Stimulated activated CD4-positive, alpha-beta T cell treated with anti-CD3 and anti-CD28 coated beads, Interleukin-15, amount 100 ng/mL, for 24 hours (primary cell): ENCODE data around the gene MED16.
"Not testable (repeated sequence)": the region's sequence is repeated elsewhere in the genome, so short reads cannot be mapped to it uniquely, and the experiment has no call there.

Source experiments
- DNase-seq: peaks from one replicate; pipeline ENCODE4 v3.0.0-alpha.2; 2020

The MED16 gene

GRCh38 chr19:885536-886224 lies 7.3 kb downstream of the MED16 start:
- DNase-seq, result no peak

- no peak for DNase-seq
Measured at GRCh38 chr19:884420-885211, 8.4 kb downstream of the MED16 start.

- DNase-seq, result no peak
Measured at GRCh38 chr19:883661-884211, 9.3 kb downstream of the MED16 start.

DNA sequence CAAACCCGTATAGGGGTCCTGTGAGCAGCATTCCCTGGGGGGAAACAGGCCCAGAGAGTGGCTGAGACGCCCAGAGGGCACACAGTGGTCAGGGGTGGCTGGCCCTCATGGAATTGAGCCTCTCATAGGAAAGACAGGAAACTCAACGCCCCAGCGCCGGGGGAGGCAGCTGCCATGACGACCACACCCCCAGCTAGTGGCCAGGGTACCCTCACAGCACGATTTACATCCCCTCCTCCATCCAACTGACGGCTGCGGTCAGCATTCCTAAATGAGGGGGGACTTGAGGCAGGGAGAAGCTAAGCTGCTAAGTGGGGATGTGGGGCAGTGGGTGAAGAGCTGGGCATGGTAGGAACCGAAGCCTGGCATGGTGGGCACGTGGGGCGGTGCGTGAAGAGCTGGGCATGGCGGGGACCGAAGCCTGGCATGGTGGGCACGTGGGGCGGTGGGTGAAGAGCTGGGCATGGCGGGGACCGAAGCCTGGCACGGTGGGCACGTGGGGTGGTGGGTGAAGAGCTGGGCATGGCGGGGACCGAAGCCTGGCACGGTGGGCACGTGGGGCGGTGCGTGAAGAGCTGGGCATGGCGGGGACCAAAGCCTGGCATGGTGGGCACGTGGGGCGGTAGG lies 10.0 kb downstream of the MED16 start:
- no peak for DNase-seq

GRCh38 chr19:881385-882071 lies 11.5 kb downstream of the MED16 start:
- DNase-seq, result no peak

GRCh38 chr19:879711-880438 lies 13.1 kb downstream of the MED16 start:
- DNase-seq, result no peak

DNA sequence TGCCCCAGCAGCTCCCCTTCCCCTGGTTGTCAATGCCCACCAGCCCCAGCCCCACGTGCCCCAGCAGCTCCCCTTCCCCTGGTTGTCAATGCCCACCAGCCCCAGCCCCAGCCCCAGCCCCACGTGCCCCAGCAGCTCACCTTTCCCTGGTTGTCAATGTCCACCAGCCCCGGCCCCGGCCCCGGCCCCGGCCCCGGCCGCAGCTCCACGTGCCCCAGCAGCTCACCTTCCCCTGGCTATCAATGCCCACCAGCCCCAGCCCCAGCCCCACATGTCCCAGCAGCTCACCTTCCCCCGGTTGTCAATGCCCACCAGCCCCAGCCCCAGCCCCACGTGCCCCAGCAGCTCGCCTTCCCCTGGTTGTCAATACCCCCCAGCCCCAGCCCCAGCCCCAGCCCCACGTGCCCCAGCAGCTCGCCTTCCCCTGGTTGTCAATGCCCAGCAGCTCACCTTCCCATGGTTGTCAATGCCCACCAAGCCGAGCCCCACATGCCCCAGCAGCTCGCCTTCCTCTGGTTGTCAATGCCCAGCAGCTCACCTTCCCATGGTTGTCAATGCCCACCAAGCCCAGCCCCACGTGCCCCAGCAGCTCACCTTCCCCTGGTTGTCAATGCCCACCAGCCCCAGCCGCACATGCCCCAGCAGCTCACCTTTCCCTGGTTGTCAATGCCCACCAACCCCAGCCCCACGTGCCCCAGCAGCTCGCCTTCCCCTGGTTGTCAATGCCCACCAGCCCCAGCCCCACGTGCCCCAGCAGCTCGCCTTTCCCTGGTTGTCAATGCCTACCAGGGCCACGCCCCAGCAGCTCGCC lies 14.0 kb downstream of the MED16 start:
- DNase-seq, result not testable (repeated sequence)

DNA sequence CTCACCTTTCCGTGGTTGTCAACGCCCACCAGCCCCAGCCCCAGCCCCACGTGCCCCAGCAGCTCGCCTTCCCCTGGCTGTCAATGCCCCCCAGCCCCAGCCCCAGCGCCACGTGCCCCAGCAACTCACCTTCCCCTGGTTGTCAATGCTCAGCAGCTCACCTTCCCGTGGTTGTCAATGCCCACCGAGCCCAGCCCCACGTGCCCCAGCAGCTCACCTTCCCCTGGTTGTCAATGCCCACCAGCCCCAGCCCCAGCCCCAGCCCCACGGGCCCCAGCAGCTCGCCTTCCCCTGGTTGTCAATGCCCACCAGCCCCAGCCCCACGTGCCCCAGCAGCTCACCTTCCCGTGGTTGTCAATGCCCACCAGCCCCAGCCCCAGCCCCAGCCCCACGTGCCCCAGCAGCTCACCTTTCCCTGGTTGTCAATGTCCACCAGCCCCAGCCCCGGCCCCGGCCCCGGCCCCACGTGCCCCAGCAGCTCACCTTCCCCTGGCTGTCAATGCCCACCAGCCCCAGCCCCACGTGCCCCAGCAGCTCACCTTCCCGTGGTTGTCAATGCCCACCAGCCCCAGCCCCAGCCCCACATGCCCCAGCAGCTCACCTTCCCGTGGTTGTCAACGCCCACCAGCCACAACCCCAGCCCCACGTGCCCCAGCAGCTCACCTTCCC lies 14.9 kb downstream of the MED16 start:
- not testable (repeated sequence) for DNase-seq

DNA sequence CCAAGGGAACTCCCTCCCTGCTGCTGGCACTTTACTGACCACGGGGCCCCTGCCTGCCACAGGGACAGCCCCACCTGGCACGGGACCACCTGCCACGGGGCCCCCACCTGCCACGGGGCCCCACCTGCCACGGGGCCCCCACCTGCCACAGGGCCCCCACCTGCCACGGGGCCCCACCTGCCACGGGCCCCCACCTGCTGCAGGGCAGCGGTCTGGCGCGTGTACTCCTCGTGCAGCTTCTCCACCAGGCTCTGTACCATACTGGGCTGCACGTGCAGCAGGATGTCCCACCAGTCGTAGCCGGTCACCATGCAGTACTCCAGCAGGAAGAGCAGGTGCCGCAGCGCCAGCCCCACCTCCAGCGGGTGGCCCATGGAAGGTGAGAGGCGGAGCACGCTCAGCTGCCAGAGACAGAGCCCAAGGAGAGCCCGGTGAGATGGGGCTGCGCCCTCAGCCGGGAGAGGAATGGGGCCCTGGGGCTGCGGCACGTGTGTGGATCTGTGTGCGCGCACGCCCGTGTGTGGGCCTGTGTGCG lies 16.1 kb downstream of the MED16 start:
- no peak for DNase-seq

- no peak for DNase-seq
Measured at GRCh38 chr19:876089-876488, 16.9 kb downstream of the MED16 start.

- DNase-seq, result no peak
Measured at GRCh38 chr19:875265-875879, 17.6 kb downstream of the MED16 start.

- DNase-seq, result no peak
Measured at GRCh38 chr19:873561-874041, 19.4 kb downstream of the MED16 start.

- peak; percentile 70 for DNase-seq
Measured at GRCh38 chr19:873084-873483, 19.9 kb downstream of the MED16 start.

- DNase-seq, result peak; percentile 88
Measured at GRCh38 chr19:872266-872951, 20.6 kb downstream of the MED16 start.

- peak; percentile 27 for DNase-seq
Measured at GRCh38 chr19:871446-872265, 21.3 kb downstream of the MED16 start.

GRCh38 chr19:870963-871401 lies 22.0 kb downstream of the MED16 start:
- DNase-seq, result no peak

DNA sequence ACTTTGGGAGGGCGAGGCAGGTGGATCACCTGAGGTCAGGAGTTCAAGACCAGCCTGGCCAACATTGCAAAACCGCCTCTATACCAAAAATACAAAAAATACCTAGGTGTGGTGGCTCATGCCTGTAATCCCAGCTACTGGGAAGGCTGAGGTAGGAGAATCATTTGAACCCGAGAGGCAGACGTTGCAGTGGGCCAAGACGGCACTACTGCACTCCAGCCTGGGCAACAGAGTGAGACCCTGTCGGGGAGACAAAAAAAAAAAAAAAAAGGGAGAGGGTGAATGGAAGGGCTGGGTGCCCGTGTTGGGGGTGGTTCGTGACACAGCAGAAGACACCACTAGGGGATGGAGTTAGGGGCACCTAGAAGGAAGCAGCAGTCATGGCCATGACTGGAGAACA lies 22.7 kb downstream of the MED16 start:
- DNase-seq, result no peak
